Cardiac muscle cell (in vitro differentiated cells and primary cell): ENCODE results near the gene OPTC. TPM values are rescaled to one million over a fixed set of nuclear protein-coding genes. Genes with fewer than 3 reads are reported as not detected.
A peak's percentile ranks its signal among the peaks of the same experiment; 100 is the strongest.

ENCODE experiments used
- DNase-seq, 2 donors: peaks; one replicate each; pipeline versions ENCODE4 v3.0.0 to v3.0.0-alpha.2; 2010 to 2017; ENCODE audit warnings: low read depth in 1 of 2, low spot score in 1 of 2
- H3K27ac ChIP-seq: fragments of 200-600 bp; sonication (generic); 2 replicates; pipeline ENCODE4 v1.5.1; 2016
- H3K27me3 ChIP-seq: fragments of 200-600 bp; sonication (generic); 2 replicates; pipeline ENCODE4 v1.6.0; 2016; ENCODE audit warnings: control low read depth
- H3K36me3 ChIP-seq: fragments of 200-600 bp; sonication (generic); 2 replicates; pipeline ENCODE4 v1.5.1; 2016; ENCODE audit warnings: control low read depth
- H3K4me1 ChIP-seq: fragments of 200-600 bp; sonication (generic); 2 replicates; pipeline ENCODE4 v1.8.1; 2017; ENCODE audit warnings: low read depth, mild to moderate bottlenecking, mixed run types
- H3K4me3 ChIP-seq: fragments of 200-600 bp; sonication (generic); 2 replicates; pipeline ENCODE4 v1.5.1; 2016; ENCODE audit warnings: mild to moderate bottlenecking
- H3K9me3 ChIP-seq: fragments of 200-600 bp; sonication (generic); 2 replicates; pipeline ENCODE4 v1.5.1; 2017; ENCODE audit warnings: low read depth, mild to moderate bottlenecking, control low read depth
- CTCF ChIP-seq: IDR thresholded peaks from 2 replicates; pipeline ENCODE4 v1.5.1; 2012; ENCODE audit warnings: low read depth, mild to moderate bottlenecking, low read length
- polyA plus RNA-seq: library from polyadenylated mRNA; unstranded; fragments of >200 nt; fragmentation: Nextera tagmentation; extraction: Ambion mirVana; gene quantifications from 2 replicates; pipeline ENCODE4 v1.2.1, GENCODE V29; 2016
- total RNA-seq: library from RNA; depleted of rRNA; stranded (reverse); fragments of >200 nt; gene quantifications from 2 replicates; pipeline ENCODE4 v1.2.3, GENCODE V29; 2016

OPTC gene
- total and polyA plus RNA-seq, 2 experiments from 2014 or later = not detected

GRCh38 chr1:203507759-203508158, 13.8 kb downstream of the OPTC start:
- peaks cover 29% of the 10 kb centered on the region for H3K4me1 ChIP-seq
- H3K27me3 ChIP-seq = peaks cover 13% of the 10 kb centered on the region
- no peaks in the 10 kb centered on the region for H3K9me3 ChIP-seq
- no peak overlapping the region for H3K4me3 ChIP-seq
- no peak for TF ChIP-seq CTCF
- DNase-seq = peak in 1 of 2 donors; percentile 15
- no peaks in the 10 kb centered on the region for H3K36me3 ChIP-seq
- peak overlapping the region; percentile 13 for H3K27ac ChIP-seq

- peaks cover 5% of the 10 kb centered on the region for H3K27me3 ChIP-seq
- H3K36me3 ChIP-seq = no peaks in the 10 kb centered on the region
- TF ChIP-seq CTCF = no peak
- DNase-seq = peak in 1 of 2 donors; percentile 68
- H3K9me3 ChIP-seq = no peaks in the 10 kb centered on the region
- no peak overlapping the region for H3K4me3 ChIP-seq
- peaks cover 37% of the 10 kb centered on the region for H3K4me1 ChIP-seq
- peak overlapping the region; percentile 29 for H3K27ac ChIP-seq
Measured at GRCh38 chr1:203508463-203509073, 14.6 kb downstream of the OPTC start.

DNA sequence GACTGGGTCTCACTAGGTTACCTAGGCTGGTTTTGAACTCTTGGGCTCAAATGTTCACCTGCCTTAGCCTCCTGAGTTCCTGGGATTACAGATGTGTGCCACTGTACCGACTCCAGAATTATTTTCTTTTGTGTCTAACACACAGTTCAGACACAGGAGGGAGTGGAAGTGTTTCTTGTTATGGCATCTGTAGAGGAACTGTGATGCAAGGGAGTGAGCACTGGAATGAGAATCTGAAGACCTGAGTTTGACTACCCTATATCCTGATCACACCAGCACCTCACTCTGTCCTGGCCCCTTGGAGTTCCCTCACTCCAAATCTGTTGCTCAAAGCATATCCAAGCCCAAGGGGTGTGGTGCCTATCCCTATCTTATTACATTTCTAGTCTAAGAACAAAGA, 15.2 kb downstream of the OPTC start:
- peaks cover 43% of the 10 kb centered on the region for H3K4me1 ChIP-seq
- H3K27ac ChIP-seq = peak overlapping the region; percentile 29
- no peak overlapping the region for H3K4me3 ChIP-seq
- peak; percentile 5 for TF ChIP-seq CTCF
- H3K27me3 ChIP-seq = no peaks in the 10 kb centered on the region
- DNase-seq = peak in 1 of 2 donors; percentile 24
- H3K36me3 ChIP-seq = no peaks in the 10 kb centered on the region
- no peaks in the 10 kb centered on the region for H3K9me3 ChIP-seq

- H3K9me3 ChIP-seq = no peaks in the 10 kb centered on the region
- no peak overlapping the region for H3K4me3 ChIP-seq
- peaks cover 46% of the 10 kb centered on the region for H3K4me1 ChIP-seq
- H3K27me3 ChIP-seq = peaks cover 8% of the 10 kb centered on the region
- no peak for DNase-seq
- no peak for TF ChIP-seq CTCF
- H3K27ac ChIP-seq = no peak overlapping the region
- no peaks in the 10 kb centered on the region for H3K36me3 ChIP-seq
Measured at GRCh38 chr1:203511513-203511912, 17.6 kb downstream of the OPTC start.

DNA sequence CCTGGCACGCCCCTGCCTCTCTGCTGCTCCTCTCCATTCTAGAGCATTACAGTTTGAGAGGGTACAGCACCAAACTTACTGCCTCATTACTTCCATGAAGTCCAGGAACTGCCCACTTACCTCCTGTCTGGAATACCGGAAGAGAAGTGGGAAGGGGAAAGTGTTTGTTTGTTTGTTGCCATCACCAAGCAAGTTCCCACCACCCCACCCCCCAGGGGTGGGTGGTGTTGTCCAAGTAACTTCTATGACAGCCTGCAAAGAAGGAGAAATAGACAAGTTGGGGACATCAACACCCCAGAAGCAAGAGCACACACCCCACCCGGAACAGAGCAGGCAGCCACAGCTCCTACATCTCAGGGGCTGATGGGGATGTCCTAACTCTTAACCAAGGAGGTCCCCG, 18.0 kb downstream of the OPTC start:
- TF ChIP-seq CTCF = no peak
- Histone ChIP-seq H3K36me3 (no peaks in the 10 kb centered on the region), H3K4me3 (no peak overlapping the region), H3K4me1 (peaks cover 43% of the 10 kb centered on the region), H3K27me3 (peaks cover 8% of the 10 kb centered on the region), H3K27ac (no peak overlapping the region), H3K9me3 (no peaks in the 10 kb centered on the region)
- no peak for DNase-seq
